Activated CD8-positive, alpha-beta T cell treated with anti-CD3 and anti-CD28 coated beads for 36 hours (primary cell): Measurements from ENCODE around the gene IL15. TPM values are rescaled to one million over a fixed set of nuclear protein-coding genes. Genes with fewer than 3 reads are reported as not detected.

Experiments used
- ATAC-seq: fragments of 200-7000 bp; cut with Tn5 transposase; one replicate; pipeline ENCODE4 v1.10.0; 2021; ENCODE audit warnings: mild to moderate bottlenecking, moderate library complexity
- CTCF ChIA-PET: fragments of 350-600 bp; sonication (Branson Sonifier 250); formaldehyde crosslinking; loops from one replicate; lab custom pipeline; 2021; ENCODE audit warnings: antibody characterized with exemption; lab: Charles Lee
- POLR2A ChIA-PET: fragments of 350-600 bp; sonication (Branson Sonifier 250); formaldehyde crosslinking; loops from one replicate; lab custom pipeline; 2021; ENCODE audit warnings: antibody characterized with exemption; lab: Charles Lee
- DNase-seq: peaks from one replicate; pipeline ENCODE4 v3.0.0-alpha.2; 2020
- H3K27ac Mint-ChIP-seq: one replicate; pipeline ENCODE4 v1.8.0; 2021; ENCODE audit warnings: mild to moderate bottlenecking, mixed read lengths
- H3K27me3 Mint-ChIP-seq: one replicate; pipeline ENCODE4 v1.8.0; 2021; ENCODE audit warnings: mixed read lengths
- H3K36me3 Mint-ChIP-seq: one replicate; pipeline ENCODE4 v1.8.0; 2021; ENCODE audit warnings: low read depth, mixed read lengths
- H3K4me1 Mint-ChIP-seq: one replicate; pipeline ENCODE4 v1.8.0; 2021; ENCODE audit warnings: low read depth, mixed read lengths
- H3K4me3 Mint-ChIP-seq: one replicate; pipeline ENCODE4 v1.8.0; 2021; ENCODE audit warnings: mild to moderate bottlenecking, moderate library complexity, mixed read lengths
- H3K9me3 Mint-ChIP-seq: one replicate; pipeline ENCODE4 v1.8.0; 2021; ENCODE audit warnings: mixed read lengths
- intact Hi-C: fragments of 100-400 bp; cut with micrococcal nuclease; formaldehyde crosslinking; loops from one replicate; pipeline ENCODE4 v1.10.0; 2022
- total RNA-seq, 2 experiments: library from RNA; stranded (reverse); gene quantifications; one replicate each; pipeline ENCODE4 v1.2.3, GENCODE V29; 2021
- TF ChIP-seq, protein P1 (sequence below): fragments of 200-600 bp; IDR thresholded peaks from one replicate; pipeline ENCODE4 v1.8.0; 2022; ENCODE audit warnings: antibody characterized with exemption, mild to moderate bottlenecking

IL15 gene
- total RNA-seq, 2 experiments from 2014 or later: 0.65 to 2.3 TPM

DNA sequence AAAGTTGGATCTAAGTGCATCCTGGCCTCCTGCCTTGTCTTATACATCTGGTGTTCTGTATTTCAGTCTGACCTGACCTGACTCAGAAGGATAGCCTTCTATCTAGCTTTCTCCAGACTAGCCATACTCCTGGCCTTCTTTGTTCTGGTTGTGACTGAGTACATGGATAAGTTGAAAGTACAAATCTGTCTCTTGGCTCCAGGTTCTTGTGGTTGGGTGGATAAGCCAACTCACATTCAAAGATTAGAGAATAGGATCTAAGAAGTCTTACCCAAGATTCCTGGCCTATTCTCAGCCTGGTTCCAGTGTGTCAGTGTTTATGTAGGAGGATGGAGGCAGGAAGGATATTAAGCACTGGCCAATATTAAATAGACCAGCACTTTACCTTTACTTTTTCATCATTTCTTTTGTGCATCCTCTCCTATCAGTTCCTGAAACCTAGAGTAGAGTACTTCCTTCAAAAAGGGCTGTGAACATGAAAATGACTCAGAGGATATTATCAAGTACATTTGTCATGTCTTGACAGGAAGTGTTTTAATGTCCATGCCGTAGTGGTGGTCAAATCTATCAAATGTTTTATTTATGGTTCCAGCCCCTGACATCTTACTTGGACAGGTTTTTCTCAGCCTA, 123.5 kb downstream of the IL15 start:
- ATAC-seq: no peak
- H3K27ac Mint-ChIP-seq: no peak overlapping the region
- CTCF ChIA-PET: no interaction called here
- TF ChIP-seq, protein P1, sequence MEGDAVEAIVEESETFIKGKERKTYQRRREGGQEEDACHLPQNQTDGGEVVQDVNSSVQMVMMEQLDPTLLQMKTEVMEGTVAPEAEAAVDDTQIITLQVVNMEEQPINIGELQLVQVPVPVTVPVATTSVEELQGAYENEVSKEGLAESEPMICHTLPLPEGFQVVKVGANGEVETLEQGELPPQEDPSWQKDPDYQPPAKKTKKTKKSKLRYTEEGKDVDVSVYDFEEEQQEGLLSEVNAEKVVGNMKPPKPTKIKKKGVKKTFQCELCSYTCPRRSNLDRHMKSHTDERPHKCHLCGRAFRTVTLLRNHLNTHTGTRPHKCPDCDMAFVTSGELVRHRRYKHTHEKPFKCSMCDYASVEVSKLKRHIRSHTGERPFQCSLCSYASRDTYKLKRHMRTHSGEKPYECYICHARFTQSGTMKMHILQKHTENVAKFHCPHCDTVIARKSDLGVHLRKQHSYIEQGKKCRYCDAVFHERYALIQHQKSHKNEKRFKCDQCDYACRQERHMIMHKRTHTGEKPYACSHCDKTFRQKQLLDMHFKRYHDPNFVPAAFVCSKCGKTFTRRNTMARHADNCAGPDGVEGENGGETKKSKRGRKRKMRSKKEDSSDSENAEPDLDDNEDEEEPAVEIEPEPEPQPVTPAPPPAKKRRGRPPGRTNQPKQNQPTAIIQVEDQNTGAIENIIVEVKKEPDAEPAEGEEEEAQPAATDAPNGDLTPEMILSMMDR: no peak
- POLR2A ChIA-PET: no interaction called here
- no peaks in the 10 kb centered on the region for H3K4me1 Mint-ChIP-seq
- intact Hi-C loops: no loop called here
- peaks cover under 1% of the 10 kb centered on the region for H3K9me3 Mint-ChIP-seq
- H3K36me3 Mint-ChIP-seq: no peaks in the 10 kb centered on the region
- no peak overlapping the region for H3K4me3 Mint-ChIP-seq
- H3K27me3 Mint-ChIP-seq: no peaks in the 10 kb centered on the region
- DNase-seq: no peak

DNA sequence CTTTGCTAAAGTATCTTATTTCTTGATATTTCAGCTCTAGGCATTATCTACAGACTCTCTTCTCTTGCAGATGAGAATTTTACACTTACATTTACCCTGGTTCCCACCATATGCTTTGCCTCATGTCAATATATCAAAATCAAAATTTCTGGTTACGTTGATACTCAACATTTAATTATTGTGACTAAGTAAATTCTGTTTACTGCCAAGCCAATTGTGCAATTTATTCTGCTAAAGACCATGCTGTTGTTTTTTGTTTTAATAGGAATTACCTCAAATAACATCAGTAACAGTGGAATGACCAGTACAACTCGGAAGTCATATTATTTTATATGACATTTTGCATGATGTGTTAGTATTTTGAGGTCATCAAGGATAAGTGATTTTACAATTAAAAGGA, 125.5 kb downstream of the IL15 start:
- Mint-ChIP-seq H3K9me3 (peaks cover 6% of the 10 kb centered on the region), H3K27me3 (no peaks in the 10 kb centered on the region), H3K4me3 (no peak overlapping the region), H3K27ac (no peak overlapping the region), H3K36me3 (no peaks in the 10 kb centered on the region), H3K4me1 (no peaks in the 10 kb centered on the region)
- CTCF ChIA-PET: interaction anchor here (0.7 kb wide), 1 partner anchor 238 kb away, joined by 3 read pairs; no protein-coding TSS in a partner anchor
- POLR2A ChIA-PET: no interaction called here
- intact Hi-C loops: no loop called here
- ATAC-seq (no peak), DNase-seq (no peak)
- TF ChIP-seq, protein P1: no peak

DNA sequence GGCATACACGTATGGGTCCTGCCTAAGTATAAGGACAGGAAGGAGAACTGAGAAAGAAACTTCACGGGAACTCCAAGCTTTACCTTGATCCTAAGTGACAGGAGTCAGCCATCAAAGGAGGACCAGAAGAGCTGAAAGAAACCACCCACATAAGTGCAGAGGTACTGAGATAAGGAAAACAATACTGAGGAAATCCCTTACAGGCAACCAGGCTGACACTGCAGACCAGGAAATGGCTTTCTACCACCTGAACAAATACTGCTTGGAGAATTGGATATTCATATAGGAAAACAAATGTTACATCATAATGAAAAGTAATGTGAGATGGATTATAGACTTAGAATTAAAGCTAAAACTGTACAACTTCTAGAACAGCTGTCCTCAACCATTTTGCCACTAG, 127.0 kb downstream of the IL15 start:
- CTCF ChIA-PET: no interaction called here
- POLR2A ChIA-PET: no interaction called here
- no peaks in the 10 kb centered on the region for H3K4me1 Mint-ChIP-seq
- TF ChIP-seq, protein P1: no peak
- peaks cover 6% of the 10 kb centered on the region for H3K9me3 Mint-ChIP-seq
- ATAC-seq: no peak
- no peaks in the 10 kb centered on the region for H3K27me3 Mint-ChIP-seq
- no peak overlapping the region for H3K27ac Mint-ChIP-seq
- intact Hi-C loops: no loop called here
- DNase-seq: no peak
- no peaks in the 10 kb centered on the region for H3K36me3 Mint-ChIP-seq
- no peak overlapping the region for H3K4me3 Mint-ChIP-seq

DNA sequence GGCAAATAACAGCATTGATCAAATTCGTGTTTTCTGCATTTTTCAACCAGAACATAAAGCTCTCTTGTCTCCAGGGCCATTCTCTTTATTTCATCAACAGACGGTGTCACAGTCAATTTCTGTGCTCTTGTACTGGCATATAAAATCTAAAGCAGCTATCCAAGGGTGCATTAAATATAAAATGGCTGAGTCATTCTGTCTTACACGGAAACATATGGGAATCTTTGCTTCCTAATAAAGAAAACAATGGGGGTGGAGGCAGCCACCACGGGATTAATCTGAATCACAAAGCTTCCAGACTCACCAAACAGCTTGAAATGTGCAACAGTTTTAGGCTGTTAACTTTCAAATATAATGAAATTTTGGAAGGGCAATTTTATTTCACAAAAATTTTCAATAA, 132.6 kb downstream of the IL15 start:
- Mint-ChIP-seq H3K27ac (no peak overlapping the region), H3K9me3 (peaks cover 6% of the 10 kb centered on the region), H3K36me3 (no peaks in the 10 kb centered on the region), H3K4me3 (no peak overlapping the region), H3K27me3 (peaks cover 1% of the 10 kb centered on the region), H3K4me1 (peaks cover 8% of the 10 kb centered on the region)
- ATAC-seq: no peak
- CTCF ChIA-PET: no interaction called here
- DNase-seq: no peak
- intact Hi-C loops: no loop called here
- POLR2A ChIA-PET: no interaction called here
- TF ChIP-seq, protein P1: no peak

DNA sequence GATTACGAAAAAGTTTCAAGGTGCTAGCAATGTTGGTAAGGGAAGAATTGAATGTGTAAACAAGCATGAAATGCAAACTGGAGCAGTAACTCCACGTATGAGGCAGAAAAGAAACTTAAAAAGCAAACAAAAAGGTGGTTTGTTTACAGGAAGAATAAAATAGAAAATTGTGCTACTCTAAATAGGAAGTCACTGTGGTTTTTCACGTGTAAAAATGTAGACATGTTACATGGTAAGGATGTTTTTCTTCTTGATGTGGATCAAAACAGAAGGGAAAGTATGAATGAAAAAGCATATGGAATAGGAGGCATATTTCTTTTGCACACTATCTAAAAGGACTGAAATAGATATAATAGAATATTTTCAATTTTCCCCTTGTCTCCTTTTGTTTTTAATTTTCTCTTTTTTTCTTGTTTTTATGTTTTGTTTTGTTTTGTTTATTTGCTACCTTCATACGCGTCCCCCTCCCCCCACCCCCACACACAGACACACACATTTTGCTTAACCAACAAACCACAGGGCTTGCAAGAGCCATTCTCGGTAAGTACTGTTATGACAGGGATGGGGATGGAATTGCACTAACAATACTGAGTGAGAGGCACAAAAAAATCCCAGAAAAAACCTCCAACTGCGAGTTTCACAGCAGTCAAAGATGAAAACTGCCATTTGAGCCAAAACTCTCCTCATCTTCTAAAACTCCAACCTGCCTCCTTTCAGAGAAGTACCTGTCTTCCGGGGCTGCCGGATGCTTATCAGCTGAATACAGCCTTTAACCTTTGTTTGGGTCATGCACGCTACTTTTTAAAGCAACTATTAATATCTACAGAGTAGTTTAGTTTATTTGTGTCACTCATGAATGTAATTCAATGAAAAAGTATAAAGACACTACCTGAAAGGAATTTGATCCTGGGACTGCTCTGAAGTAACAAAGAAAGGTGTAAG, 135.8 kb downstream of the IL15 start:
- POLR2A ChIA-PET: no interaction called here
- H3K27ac Mint-ChIP-seq: no peak overlapping the region
- CTCF ChIA-PET: no interaction called here
- no peaks in the 10 kb centered on the region for H3K36me3 Mint-ChIP-seq
- H3K9me3 Mint-ChIP-seq: no peaks in the 10 kb centered on the region
- H3K4me3 Mint-ChIP-seq: no peak overlapping the region
- ATAC-seq: no peak
- peaks cover 6% of the 10 kb centered on the region for H3K27me3 Mint-ChIP-seq
- no peak for DNase-seq
- H3K4me1 Mint-ChIP-seq: peaks cover 8% of the 10 kb centered on the region
- intact Hi-C loops: no loop called here
- TF ChIP-seq, protein P1: no peak
